GM13977 (cell line): ENCODE results near the gene PNPLA5.

ENCODE experiments used
- DNase-seq: peaks from one replicate; pipeline ENCODE4 v3.0.0; 2012; ENCODE audit warnings: low spot score
- in situ Hi-C: fragments of 300-500 bp; cut with MboI; formaldehyde crosslinking; loops from one replicate; pipeline ENCODE4 v1.12.0; 2022; ENCODE audit warnings: low sequenced_read_pairs, low pct_unique_long_range_greater_than_20kb, mixed read lengths, inconsistent platforms; ENCODE audit not compliant: unreplicated experiment
- TF ChIP-seq, protein P1 (sequence below): IDR thresholded peaks from 2 replicates; pipeline ENCODE4 v1.5.1; 2012; ENCODE audit warnings: mild to moderate bottlenecking, control low read depth; ENCODE audit not compliant: insufficient read depth; ENCODE audit errors: extremely low read depth, missing control alignments

PNPLA5 gene

DNA sequence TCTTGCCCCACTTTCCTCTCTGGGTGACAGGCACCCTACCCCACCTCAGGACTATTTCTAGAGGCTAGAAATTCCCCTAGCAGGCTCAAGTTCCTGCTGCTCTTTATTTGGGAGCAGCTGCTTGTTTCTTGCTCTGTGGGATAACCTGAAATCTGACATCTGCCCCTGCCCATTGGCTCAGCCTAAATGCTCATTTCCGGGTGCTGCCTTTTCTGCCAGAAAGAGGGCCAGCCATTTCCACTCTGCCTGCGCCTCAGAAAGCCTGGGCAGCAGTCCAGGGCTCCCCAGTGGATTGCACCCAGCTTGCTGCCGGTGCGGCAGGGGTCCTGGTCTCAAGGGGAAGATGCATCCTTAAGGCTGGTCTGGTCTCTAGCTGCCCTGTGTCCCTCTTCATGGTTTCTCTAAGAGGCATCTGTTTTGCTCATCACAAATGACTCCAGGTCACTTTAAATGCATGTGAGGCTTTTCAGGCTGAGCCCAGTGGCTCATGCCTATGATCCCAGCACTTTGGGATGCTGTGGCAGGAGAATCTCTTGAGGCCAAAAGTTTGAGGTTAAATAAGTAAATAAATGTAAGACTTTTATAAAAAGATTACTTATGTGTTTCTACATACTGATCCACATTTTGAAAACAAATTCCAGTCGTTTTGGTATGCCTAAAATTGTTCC is 10.3 kb upstream of the PNPLA5 start:
- DNase-seq, result no peak
- in situ Hi-C loops, result no loop called here
- TF ChIP-seq, protein P1, sequence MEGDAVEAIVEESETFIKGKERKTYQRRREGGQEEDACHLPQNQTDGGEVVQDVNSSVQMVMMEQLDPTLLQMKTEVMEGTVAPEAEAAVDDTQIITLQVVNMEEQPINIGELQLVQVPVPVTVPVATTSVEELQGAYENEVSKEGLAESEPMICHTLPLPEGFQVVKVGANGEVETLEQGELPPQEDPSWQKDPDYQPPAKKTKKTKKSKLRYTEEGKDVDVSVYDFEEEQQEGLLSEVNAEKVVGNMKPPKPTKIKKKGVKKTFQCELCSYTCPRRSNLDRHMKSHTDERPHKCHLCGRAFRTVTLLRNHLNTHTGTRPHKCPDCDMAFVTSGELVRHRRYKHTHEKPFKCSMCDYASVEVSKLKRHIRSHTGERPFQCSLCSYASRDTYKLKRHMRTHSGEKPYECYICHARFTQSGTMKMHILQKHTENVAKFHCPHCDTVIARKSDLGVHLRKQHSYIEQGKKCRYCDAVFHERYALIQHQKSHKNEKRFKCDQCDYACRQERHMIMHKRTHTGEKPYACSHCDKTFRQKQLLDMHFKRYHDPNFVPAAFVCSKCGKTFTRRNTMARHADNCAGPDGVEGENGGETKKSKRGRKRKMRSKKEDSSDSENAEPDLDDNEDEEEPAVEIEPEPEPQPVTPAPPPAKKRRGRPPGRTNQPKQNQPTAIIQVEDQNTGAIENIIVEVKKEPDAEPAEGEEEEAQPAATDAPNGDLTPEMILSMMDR, result no peak

DNA sequence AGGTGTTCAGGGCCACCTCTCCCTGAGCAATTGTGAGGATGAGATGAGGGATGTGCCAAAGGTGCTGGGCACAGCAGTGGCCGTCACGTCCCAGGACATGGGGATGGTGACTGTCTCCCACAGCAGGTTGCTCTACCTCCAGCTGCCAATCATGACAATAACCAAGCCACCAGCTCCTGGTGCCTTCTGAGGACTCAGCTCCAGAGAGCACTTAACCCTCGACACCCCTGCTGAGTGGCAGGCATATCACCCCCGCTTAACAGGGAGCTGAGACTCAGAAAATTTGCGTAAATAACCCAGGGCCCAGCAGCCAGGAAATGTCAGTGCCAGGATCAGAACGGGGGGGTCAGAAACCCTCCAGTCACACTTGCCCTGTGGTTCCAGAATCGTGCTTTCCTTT is 8.4 kb upstream of the PNPLA5 start:
- in situ Hi-C loops, result no loop called here
- DNase-seq, result no peak
- TF ChIP-seq, protein P1, result no peak

DNA sequence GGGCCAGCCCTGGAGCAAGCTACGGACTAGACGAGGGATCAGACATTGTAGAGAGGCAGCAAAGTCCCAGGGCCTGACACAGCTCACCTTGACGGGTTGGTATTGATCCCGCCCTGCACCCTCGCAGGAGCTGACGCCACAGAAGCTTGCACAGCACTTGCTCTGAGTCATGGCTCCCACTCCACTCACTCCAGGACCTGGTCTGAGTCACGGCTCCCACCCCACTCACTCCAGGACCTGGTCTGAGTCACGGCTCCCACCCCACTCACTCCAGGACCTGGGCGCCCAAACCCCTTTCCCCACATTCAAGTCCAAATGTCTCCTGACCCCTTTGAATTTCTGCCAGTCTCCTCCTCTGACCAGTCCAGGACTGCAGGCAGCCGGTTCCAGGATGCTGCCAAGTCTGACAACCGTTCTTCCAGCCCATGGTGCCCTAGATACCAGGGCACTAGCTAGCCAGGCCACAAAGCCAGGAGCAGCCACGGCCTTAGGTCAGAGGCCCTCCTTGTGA is 6.0 kb upstream of the PNPLA5 start:
- TF ChIP-seq, protein P1, result no peak
- in situ Hi-C loops, result no loop called here
- DNase-seq, result no peak

DNA sequence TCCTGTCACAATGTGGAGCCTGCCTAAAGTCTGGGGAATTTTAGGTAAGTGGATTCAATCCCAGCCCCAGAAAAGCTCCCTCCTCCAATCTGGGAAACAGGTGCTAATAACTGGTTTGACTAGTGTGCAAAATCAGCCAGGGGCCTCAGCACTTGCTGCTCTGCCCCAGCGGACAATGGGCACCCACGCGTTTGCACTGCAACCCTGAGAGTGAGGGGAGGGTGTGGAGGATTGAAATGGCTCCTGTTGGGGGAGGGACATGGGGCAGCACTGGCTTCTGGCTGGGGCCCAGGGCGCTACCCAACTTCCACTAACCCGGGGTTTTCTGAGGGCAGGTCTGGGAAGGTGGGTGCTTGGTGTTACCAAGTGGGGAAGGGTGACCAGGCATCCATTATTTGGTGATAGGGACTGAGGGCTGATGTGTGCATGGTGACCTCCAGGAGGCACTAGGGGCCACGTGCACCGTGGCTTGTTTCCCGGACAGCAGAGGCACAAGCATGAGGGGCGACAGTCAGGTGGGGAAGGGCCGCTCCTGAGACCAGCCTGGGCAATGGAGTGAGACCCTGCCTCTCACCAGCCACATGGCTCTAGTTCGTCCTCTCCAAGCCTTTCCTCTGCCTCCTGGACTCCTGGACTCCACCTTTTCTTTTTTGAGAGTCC is 4.3 kb upstream of the PNPLA5 start:
- DNase-seq, result no peak
- TF ChIP-seq, protein P1, result peak; percentile 3
- in situ Hi-C loops, result no loop called here

DNA sequence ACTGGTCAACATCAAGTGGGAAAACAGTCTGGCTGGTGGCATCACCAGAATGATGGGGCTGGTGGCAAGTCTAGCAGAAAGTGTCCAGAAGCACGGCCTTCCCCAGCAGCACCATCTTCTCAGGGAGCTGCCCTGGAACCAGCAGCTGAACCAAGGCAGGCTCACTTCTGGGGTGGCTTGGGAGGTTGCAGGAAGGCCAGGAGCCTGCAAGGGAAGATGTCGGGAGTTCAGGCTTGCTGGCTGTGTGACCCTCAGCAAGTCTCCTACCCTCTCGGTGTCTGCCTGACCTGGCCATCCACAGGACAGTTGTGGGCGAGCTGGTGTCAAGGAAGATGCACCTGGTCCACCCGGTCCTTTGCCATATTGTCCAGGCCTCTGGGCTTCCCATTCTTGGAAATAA is 2.3 kb upstream of the PNPLA5 start:
- DNase-seq, result no peak

DNA sequence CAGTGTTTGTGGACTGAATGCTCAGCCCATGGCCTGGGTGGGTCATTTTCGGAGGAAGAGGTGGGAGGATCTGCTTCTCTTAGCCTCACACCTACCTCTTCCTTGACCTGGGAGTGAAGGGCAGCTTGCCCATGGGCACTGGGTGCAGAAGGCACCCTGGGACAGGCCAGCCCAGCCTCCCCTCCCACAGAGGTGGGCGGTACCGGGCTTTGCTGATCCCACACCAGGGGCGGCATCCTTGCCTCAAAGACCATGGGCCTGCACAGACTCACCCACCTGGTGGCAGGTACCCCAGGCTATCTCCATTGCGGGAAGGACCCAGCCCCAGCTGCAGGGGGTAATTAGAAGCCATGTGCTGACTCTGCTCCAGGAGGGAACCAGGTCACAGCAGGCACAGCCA is 1.5 kb upstream of the PNPLA5 start:
- TF ChIP-seq, protein P1, result no peak
- in situ Hi-C loops, result no loop called here
- no peak for DNase-seq

More for the DNA sequence above, 2.3 kb upstream of the PNPLA5 start:
- TF ChIP-seq, protein P1, result no peak
- in situ Hi-C loops, result no loop called here
